AG09319 (cell line): ENCODE data around the gene PROK1.

Source experiments
- DNase-seq: peaks from one replicate; pipeline ENCODE4 v3.0.0-alpha.2; 2010; ENCODE audit warnings: low read depth; ENCODE audit errors: extremely low read depth
- TF ChIP-seq, protein P1 (sequence below): IDR thresholded peaks from 2 replicates; pipeline ENCODE4 v1.5.1; 2011; ENCODE audit warnings: low read depth, mild to moderate bottlenecking, inconsistent platforms, low read length, moderate library complexity

The PROK1 gene

GRCh38 chr1:110425612-110426152 is 25.3 kb upstream of the PROK1 start:
- TF ChIP-seq, protein P1, sequence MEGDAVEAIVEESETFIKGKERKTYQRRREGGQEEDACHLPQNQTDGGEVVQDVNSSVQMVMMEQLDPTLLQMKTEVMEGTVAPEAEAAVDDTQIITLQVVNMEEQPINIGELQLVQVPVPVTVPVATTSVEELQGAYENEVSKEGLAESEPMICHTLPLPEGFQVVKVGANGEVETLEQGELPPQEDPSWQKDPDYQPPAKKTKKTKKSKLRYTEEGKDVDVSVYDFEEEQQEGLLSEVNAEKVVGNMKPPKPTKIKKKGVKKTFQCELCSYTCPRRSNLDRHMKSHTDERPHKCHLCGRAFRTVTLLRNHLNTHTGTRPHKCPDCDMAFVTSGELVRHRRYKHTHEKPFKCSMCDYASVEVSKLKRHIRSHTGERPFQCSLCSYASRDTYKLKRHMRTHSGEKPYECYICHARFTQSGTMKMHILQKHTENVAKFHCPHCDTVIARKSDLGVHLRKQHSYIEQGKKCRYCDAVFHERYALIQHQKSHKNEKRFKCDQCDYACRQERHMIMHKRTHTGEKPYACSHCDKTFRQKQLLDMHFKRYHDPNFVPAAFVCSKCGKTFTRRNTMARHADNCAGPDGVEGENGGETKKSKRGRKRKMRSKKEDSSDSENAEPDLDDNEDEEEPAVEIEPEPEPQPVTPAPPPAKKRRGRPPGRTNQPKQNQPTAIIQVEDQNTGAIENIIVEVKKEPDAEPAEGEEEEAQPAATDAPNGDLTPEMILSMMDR, result no peak

GRCh38 chr1:110426854-110427253 is 24.1 kb upstream of the PROK1 start:
- TF ChIP-seq, protein P1, result no peak
- no peak for DNase-seq

More at GRCh38 chr1:110425612-110426152, 25.3 kb upstream of the PROK1 start:
- DNase-seq, result no peak

- no peak for DNase-seq
- TF ChIP-seq, protein P1, result no peak
These were observed 22.0 kb upstream of the PROK1 start for GRCh38 chr1:110428946-110429345.

DNA sequence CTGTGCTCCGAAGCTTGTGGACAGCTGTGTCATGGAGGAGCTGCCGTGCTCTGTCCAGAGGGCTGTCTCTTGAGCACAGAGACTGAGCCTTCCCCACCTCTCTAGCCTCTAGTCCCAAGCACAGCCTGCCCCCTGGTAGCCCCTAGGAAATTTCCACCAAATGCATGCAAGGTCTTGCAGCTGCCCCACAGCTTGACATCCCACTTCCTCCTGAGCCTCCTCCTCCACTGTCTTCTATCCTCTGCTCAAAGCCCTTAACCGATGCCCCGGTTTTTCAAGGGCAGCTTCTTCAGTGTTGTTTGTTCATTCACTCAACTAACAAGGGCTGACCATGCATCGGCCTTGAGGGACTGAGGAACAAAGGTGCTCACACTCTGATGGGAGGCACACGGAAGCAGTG is 20.6 kb upstream of the PROK1 start:
- DNase-seq, result no peak
- TF ChIP-seq, protein P1, result no peak

DNA sequence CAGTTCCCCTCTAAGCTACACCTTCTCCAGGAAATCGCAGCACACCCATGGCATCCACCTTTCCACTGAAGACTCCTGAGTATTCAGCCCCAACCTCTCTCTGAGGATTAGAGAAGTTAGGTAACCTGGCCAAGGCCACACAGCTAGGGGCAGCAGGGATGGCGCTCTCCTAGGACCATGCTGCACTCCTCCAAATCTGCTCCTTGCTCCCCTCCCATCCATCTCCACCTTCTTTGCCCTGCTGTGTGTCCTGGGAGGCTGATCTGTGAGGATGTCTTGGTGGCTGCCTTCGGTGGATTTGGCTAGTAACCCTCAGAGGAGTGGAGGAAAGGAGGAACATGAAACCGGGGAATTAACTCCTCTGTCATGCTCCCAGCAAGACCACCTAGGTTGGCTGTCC is 20.0 kb upstream of the PROK1 start:
- no peak for DNase-seq
- TF ChIP-seq, protein P1, result no peak

GRCh38 chr1:110433213-110433612 is 17.7 kb upstream of the PROK1 start:
- TF ChIP-seq, protein P1, result no peak
- DNase-seq, result no peak

GRCh38 chr1:110433803-110434202 is 17.1 kb upstream of the PROK1 start:
- TF ChIP-seq, protein P1, result no peak; the same call in 1 of the 2 replicates
- no peak for DNase-seq
